Measurements from ENCODE around the gene RASAL2.

Gene RASAL2

GRCh38 chr1:178509414-178510007, 415.6 kb downstream of the RASAL2 start:
- DNase-seq (ENCODE audit: low read depth in 2 of 2) = no peak

- no peak for DNase-seq (ENCODE audit: low read depth in 2 of 2)
Observed at GRCh38 chr1:178510155-178510554, 416.3 kb downstream of the RASAL2 start.

- DNase-seq (ENCODE audit: low read depth in 2 of 2) = no peak
Observed at GRCh38 chr1:178512566-178513277, 418.8 kb downstream of the RASAL2 start, which contains the start of gene TEX35. TSS of gene TEX35 (plus strand) at chr1:178513109. CDS start at chr1:178513189, 80 bp downstream.

- DNase-seq (ENCODE audit: low read depth in 2 of 2) = no peak
Observed at GRCh38 chr1:178513278-178513983, 419.5 kb downstream of the RASAL2 start.

- DNase-seq (ENCODE audit: low read depth in 2 of 2) = no peak
Observed at GRCh38 chr1:178516110-178516509, 422.2 kb downstream of the RASAL2 start.

GRCh38 chr1:178518894-178519293, 425.0 kb downstream of the RASAL2 start:
- DNase-seq (ENCODE audit: low read depth in 2 of 2) = no peak

GRCh38 chr1:178520803-178521202, 426.9 kb downstream of the RASAL2 start:
- DNase-seq (ENCODE audit: low read depth in 2 of 2) = no peak

GRCh38 chr1:178521241-178521640, 427.3 kb downstream of the RASAL2 start:
- DNase-seq (ENCODE audit: low read depth in 2 of 2) = no peak

- no peak for DNase-seq (ENCODE audit: low read depth in 2 of 2)
Observed at GRCh38 chr1:178527117-178527516, 433.2 kb downstream of the RASAL2 start.

GRCh38 chr1:178528228-178528952, 434.5 kb downstream of the RASAL2 start:
- DNase-seq (ENCODE audit: low read depth in 2 of 2) = no peak

GRCh38 chr1:178528953-178529335, 435.0 kb downstream of the RASAL2 start:
- no peak for DNase-seq (ENCODE audit: low read depth in 2 of 2)

GRCh38 chr1:178529364-178530036, 435.6 kb downstream of the RASAL2 start:
- no peak for DNase-seq (ENCODE audit: low read depth in 2 of 2)

GRCh38 chr1:178530037-178530402, 436.1 kb downstream of the RASAL2 start:
- DNase-seq (ENCODE audit: low read depth in 2 of 2) = no peak

GRCh38 chr1:178530502-178530901, 436.6 kb downstream of the RASAL2 start:
- no peak for DNase-seq (ENCODE audit: low read depth in 2 of 2)

GRCh38 chr1:178531887-178532286, 438.0 kb downstream of the RASAL2 start:
- no peak for DNase-seq (ENCODE audit: low read depth in 2 of 2)

- DNase-seq (ENCODE audit: low read depth in 2 of 2) = peak in 1 of 2 experiments; percentile 46
Observed at GRCh38 chr1:178532392-178532791, 438.5 kb downstream of the RASAL2 start.

GRCh38 chr1:178533121-178533946, 439.4 kb downstream of the RASAL2 start:
- DNase-seq (ENCODE audit: low read depth in 2 of 2) = no peak
